K562 (cell line): Measurements from ENCODE around the gene C22orf39. TPM values are rescaled to one million over a fixed set of nuclear protein-coding genes. Genes with fewer than 3 reads are reported as not detected.
A peak's percentile ranks its signal among the peaks of the same experiment; 100 is the strongest.

Source experiments
- CHD1 ChIP-seq: fragments of 200-600 bp; sonication (generic); IDR thresholded peaks from one replicate; pipeline ENCODE4 v1.6.1; 2012; ENCODE audit warnings: mild to moderate bottlenecking, moderate library complexity, low read length, inconsistent platforms
- ERF ChIP-seq: fragments of 450-650 bp; formaldehyde crosslinking; IDR thresholded peaks from 2 replicates; pipeline ENCODE4 v1.4.0; 2020; ENCODE audit warnings: mild to moderate bottlenecking, mixed read lengths
- FOXA3 ChIP-seq, 2 experiments: fragments of 450-650 bp in 1 of 2; sonication (generic) in 1 of 2; formaldehyde crosslinking; IDR thresholded peaks in 1 of 2; conservative IDR thresholded peaks in 1 of 2; 2 replicates each; pipeline versions ENCODE4 v1.4.0 to v1.8.0; 2020 to 2022; ENCODE audit warnings: mild to moderate bottlenecking in 2 of 2, missing genetic modification reagents in 1 of 2
- MCM2 ChIP-seq: fragments of 450-650 bp; IDR thresholded peaks from 2 replicates; pipeline ENCODE4 v1.6.1; 2017; ENCODE audit warnings: low read depth, mild to moderate bottlenecking
- MEIS2 ChIP-seq: fragments of 450-650 bp; IDR thresholded peaks from 2 replicates; pipeline ENCODE4 v1.6.1; 2014; ENCODE audit warnings: mild to moderate bottlenecking; ENCODE audit not compliant: partially characterized antibody
- POLR2B ChIP-seq: fragments of 450-650 bp; IDR thresholded peaks from 2 replicates; pipeline ENCODE4 v1.6.1; 2018; ENCODE audit warnings: low read depth; ENCODE audit not compliant: partially characterized antibody
- POLR3A ChIP-seq: IDR thresholded peaks from 2 replicates; pipeline ENCODE4 v1.6.1; 2011; ENCODE audit warnings: borderline replicate concordance, mild to moderate bottlenecking, moderate library complexity; ENCODE audit not compliant: insufficient read length, insufficient read depth; ENCODE audit errors: extremely low read depth
- SETDB1 ChIP-seq: IDR thresholded peaks from one replicate; pipeline ENCODE4 v1.6.1; 2012; ENCODE audit warnings: low read length, control low read depth, inconsistent platforms
- SREBF1 ChIP-seq: fragments of 150-350 bp; IDR thresholded peaks from 2 replicates; pipeline ENCODE4 v1.6.1; 2014; ENCODE audit warnings: antibody characterized with exemption, low read depth, low read length, borderline replicate concordance
- TARDBP ChIP-seq: fragments of 450-650 bp; IDR thresholded peaks from 2 replicates; pipeline ENCODE4 v1.6.1; 2016
- TRIM28 ChIP-seq: fragments of 450-650 bp; IDR thresholded peaks from 2 replicates; pipeline ENCODE4 v1.6.1; 2017
- ZNF165 ChIP-seq: fragments of 250-450 bp; sonication (Bioruptor Pico); IDR thresholded peaks from 2 replicates; pipeline ENCODE4 v1.4.0; 2020; ENCODE audit warnings: borderline replicate concordance
- ZNF280A ChIP-seq: fragments of 450-650 bp; IDR thresholded peaks from 2 replicates; pipeline ENCODE4 v1.6.1; 2018; ENCODE audit warnings: mild to moderate bottlenecking, low read depth; ENCODE audit not compliant: partially characterized antibody
- ZNF384 ChIP-seq: IDR thresholded peaks from 2 replicates; pipeline ENCODE4 v1.6.1; 2012; ENCODE audit warnings: low read depth, low read length, improper control_type of control experiment
- ZNF830 ChIP-seq: fragments of 250-450 bp; sonication (Bioruptor Pico); IDR thresholded peaks from 2 replicates; pipeline ENCODE4 v1.5.0; 2021; ENCODE audit warnings: mild to moderate bottlenecking
- polyA plus RNA-seq, 8 experiments: library from polyadenylated mRNA; depleted of rRNA in 4 of 8; stranded (reverse) in 5 of 8; unstranded in 3 of 8; fragments of >200 nt; fragmentation: Nextera tagmentation in 2 of 8; fragmentation: Illumina TruSeq in 1 of 8; extraction: Ambion mirVana in 2 of 8; extraction: Trizol in 1 of 8; gene quantifications; 2 replicates each; pipeline versions ENCODE4 v1.2.1 to v1.2.3, GENCODE V29; 2011 to 2014; ENCODE audit warnings: inconsistent platforms in 1 of 8, missing spikeins in 1 of 8
- total RNA-seq, 7 experiments: library from RNA; depleted of rRNA in 6 of 7; stranded (reverse); fragments of >200 nt in 6 of 7; fragmentation: Illumina TruSeq in 2 of 7; extraction: Trizol in 2 of 7; gene quantifications; 2 replicates each; pipeline versions ENCODE4 v1.2.1 to v1.2.3, GENCODE V29; 2011 to 2021; ENCODE audit warnings: low replicate concordance in 1 of 7
- TF ChIP-seq, protein P1 (sequence below): fragments of 250-450 bp; sonication (Bioruptor Pico); IDR thresholded peaks from 2 replicates; pipeline ENCODE4 v1.8.0; 2022; ENCODE audit warnings: inconsistent platforms, mild to moderate bottlenecking, moderate library complexity, borderline replicate concordance
- TF ChIP-seq, protein P2 (sequence below): sonication (generic); formaldehyde crosslinking; IDR thresholded peaks from 2 replicates; pipeline ENCODE4 v1.8.0; 2022; ENCODE audit warnings: missing genetic modification reagents, mild to moderate bottlenecking, moderate library complexity, borderline replicate concordance

Gene C22orf39
- total and polyA plus RNA-seq, 9 of the 15 experiments (the other 6 are each of a cell fraction or from before 2014, with no cell fraction given) = 20.4 to 139 (median 66.8) TPM

- no peak for TF ChIP-seq ZNF280A
- 0 out of 2 replicates have a peak, but pooled peaks have one; percentile 14 for TF ChIP-seq ERF (CRISPR knock-in tag)
- TF ChIP-seq MCM2 = no peak
- 0 out of 2 replicates have a peak, but pooled peaks have one; percentile 17 for TF ChIP-seq ZNF830 (CRISPR knock-in tag)
- TF ChIP-seq TRIM28 = no peak
- TF ChIP-seq, protein P1, sequence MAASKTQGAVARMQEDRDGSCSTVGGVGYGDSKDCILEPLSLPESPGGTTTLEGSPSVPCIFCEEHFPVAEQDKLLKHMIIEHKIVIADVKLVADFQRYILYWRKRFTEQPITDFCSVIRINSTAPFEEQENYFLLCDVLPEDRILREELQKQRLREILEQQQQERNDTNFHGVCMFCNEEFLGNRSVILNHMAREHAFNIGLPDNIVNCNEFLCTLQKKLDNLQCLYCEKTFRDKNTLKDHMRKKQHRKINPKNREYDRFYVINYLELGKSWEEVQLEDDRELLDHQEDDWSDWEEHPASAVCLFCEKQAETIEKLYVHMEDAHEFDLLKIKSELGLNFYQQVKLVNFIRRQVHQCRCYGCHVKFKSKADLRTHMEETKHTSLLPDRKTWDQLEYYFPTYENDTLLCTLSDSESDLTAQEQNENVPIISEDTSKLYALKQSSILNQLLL = no peak
- peak; percentile 62 for TF ChIP-seq SETDB1
- TF ChIP-seq POLR2B = peak; percentile 55
- no peak for TF ChIP-seq SREBF1
- no peak for TF ChIP-seq POLR3A
- TF ChIP-seq CHD1 = no peak
- TF ChIP-seq, protein P2, sequence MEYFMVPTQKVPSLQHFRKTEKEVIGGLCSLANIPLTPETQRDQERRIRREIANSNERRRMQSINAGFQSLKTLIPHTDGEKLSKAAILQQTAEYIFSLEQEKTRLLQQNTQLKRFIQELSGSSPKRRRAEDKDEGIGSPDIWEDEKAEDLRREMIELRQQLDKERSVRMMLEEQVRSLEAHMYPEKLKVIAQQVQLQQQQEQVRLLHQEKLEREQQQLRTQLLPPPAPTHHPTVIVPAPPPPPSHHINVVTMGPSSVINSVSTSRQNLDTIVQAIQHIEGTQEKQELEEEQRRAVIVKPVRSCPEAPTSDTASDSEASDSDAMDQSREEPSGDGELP (CRISPR knock-in tag) = peak; percentile 36; the same call in 1 of the 2 replicates
- TF ChIP-seq FOXA3 (CRISPR knock-in tag; conservative IDR thresholded peaks at IDR 0.05 in 1 of 2, IDR thresholded peaks at IDR 0.05 in 1 of 2) = no peak
- TF ChIP-seq MEIS2 = peak; percentile 71
- no peak for TF ChIP-seq ZNF384
- TF ChIP-seq ZNF165 (CRISPR knock-in tag) = peak; percentile 65; the same call in 1 of the 2 replicates
- no peak for TF ChIP-seq TARDBP
Measured at GRCh38 chr22:19497245-19497644, 49.7 kb upstream of the C22orf39 start (continued).
